ENCODE data around the gene ARHGAP24. TPM values are rescaled to one million over a fixed set of nuclear protein-coding genes. Genes with fewer than 3 reads are reported as not detected.
"Not testable (repeated sequence)": the region's sequence is repeated elsewhere in the genome, so short reads cannot be mapped to it uniquely, and the experiment has no call there.

ARHGAP24 gene
- polyA plus RNA-seq, 2 of the 4 experiments (the other 2 are of a cell fraction): 1.7 to 12.1 TPM

- H3K27ac ChIP-seq: no peak overlapping the region
- ChIA-PET POLR2A (no interaction called here), CTCF (interaction anchor here (0.6 kb wide), 1 partner anchor 98 kb away, joined by 3 read pairs; no protein-coding TSS in a partner anchor)
- H3K9me3 ChIP-seq: no peaks in the 10 kb centered on the region
- TF ChIP-seq CTCF (IDR thresholded peaks at IDR 0.05) (no peak), EP300 (IDR thresholded peaks at IDR 0.05) (no peak), NR3C1 (IDR thresholded peaks at IDR 0.05) (no peak), RAD21 (conservative IDR thresholded peaks at IDR 0.05 in 1 of 2, IDR thresholded peaks at IDR 0.05 in 1 of 2) (no peak), BHLHE40 (IDR thresholded peaks at IDR 0.05; ENCODE audit: low read depth, low read length) (no peak), PHF8 (IDR thresholded peaks at IDR 0.05; ENCODE audit: borderline replicate concordance, low read depth) (no peak), POLR2A (IDR thresholded peaks at IDR 0.05; ENCODE audit: low read length) (no peak), SMC3 (IDR thresholded peaks at IDR 0.05) (no peak), HDAC2 (IDR thresholded peaks at IDR 0.05) (no peak), GATA3 (IDR thresholded peaks at IDR 0.05; ENCODE audit: borderline replicate concordance) (no peak), CEBPB (IDR thresholded peaks at IDR 0.05) (no peak), FOXS1 (CRISPR knock-in tag; IDR thresholded peaks at IDR 0.05) (no peak), ELK1 (IDR thresholded peaks at IDR 0.05; ENCODE audit: low read depth, low read length) (no peak), JUNB (IDR thresholded peaks at IDR 0.05) (no peak)
- H3K4me1 ChIP-seq: peaks cover 7% of the 10 kb centered on the region; the same call in 1 of the 3 replicates
- ATAC-seq (no peak), FAIRE-seq (no peak), DNase-seq (ENCODE audit: low read depth in 1 of 2, low spot score in 1 of 2) (no peak)
- no peak overlapping the region for H3K4me3 ChIP-seq
- WGBS (ENCODE audit: missing lambda C conversion rate): 100% methylated on average over 1 of the region's 1 CpG
- peak overlapping the region; percentile 42 for H3K4me2 ChIP-seq
These were observed 39.2 kb downstream of the ARHGAP24 start for GRCh38 chr4:85514117-85514516.

- no peak for FAIRE-seq
- Histone ChIP-seq H3K9me3 (no peaks in the 10 kb centered on the region), H3K4me3 (no peak overlapping the region), H3K4me2 (peak overlapping the region; percentile 42; the same call in 2 of the 3 replicates), H3K4me1 (peaks cover 7% of the 10 kb centered on the region; the same call in 1 of the 3 replicates), H3K27ac (no peak overlapping the region)
- DNase-seq (ENCODE audit: low read depth in 1 of 2, low spot score in 1 of 2): no peak
- no peak for ATAC-seq
- ChIA-PET POLR2A (no interaction called here), CTCF (interaction anchor here (0.6 kb wide), 1 partner anchor 97 kb away, joined by 3 read pairs; no protein-coding TSS in a partner anchor)
- WGBS (ENCODE audit: missing lambda C conversion rate): 90% methylated on average over 5 of the region's 5 CpGs
- TF ChIP-seq MAZ (IDR thresholded peaks at IDR 0.05; ENCODE audit: borderline replicate concordance, low read depth, low read length) (no peak), GATA3 (IDR thresholded peaks at IDR 0.05; ENCODE audit: borderline replicate concordance) (no peak), PHF8 (IDR thresholded peaks at IDR 0.05; ENCODE audit: borderline replicate concordance, low read depth) (no peak), CBX8 (IDR thresholded peaks at IDR 0.05) (no peak), POLR2AphosphoS2 (conservative IDR thresholded peaks at IDR 0.05; ENCODE audit: low read length) (no peak), CHD2 (IDR thresholded peaks at IDR 0.05; ENCODE audit: low read length, partially characterized antibody) (no peak), ESRRA (IDR thresholded peaks at IDR 0.05; ENCODE audit: borderline replicate concordance, low read length) (no peak), NFE2L2 (conservative IDR thresholded peaks at IDR 0.05; ENCODE audit: low read length) (no peak)
These were observed 39.8 kb downstream of the ARHGAP24 start for GRCh38 chr4:85514783-85515182.

- H3K27ac ChIP-seq: no peak overlapping the region
- 0% methylated on average over 1 of the region's 1 CpG for WGBS (ENCODE audit: missing lambda C conversion rate)
- DNase-seq (ENCODE audit: low read depth in 1 of 2, low spot score in 1 of 2) (no peak), FAIRE-seq (no peak), ATAC-seq (no peak)
- no peaks in the 10 kb centered on the region for H3K9me3 ChIP-seq
- ChIA-PET POLR2A (no interaction called here), CTCF (no interaction called here)
- H3K4me1 ChIP-seq: peaks cover 7% of the 10 kb centered on the region; the same call in 1 of the 3 replicates
- no peak overlapping the region for H3K4me2 ChIP-seq
- TF ChIP-seq BHLHE40 (IDR thresholded peaks at IDR 0.05; ENCODE audit: low read depth, low read length): no peak
- no peak overlapping the region for H3K4me3 ChIP-seq
These were observed 40.8 kb downstream of the ARHGAP24 start for GRCh38 chr4:85515701-85516100.

GRCh38 chr4:85518526-85518925 lies 43.6 kb downstream of the ARHGAP24 start:
- FAIRE-seq; H3K4me3 ChIP-seq; H3K4me2 ChIP-seq; POLR2A ChIA-PET; H3K27ac ChIP-seq; DNase-seq (ENCODE audit: low read depth in 1 of 2, low spot score in 1 of 2); H3K9me3 ChIP-seq; ATAC-seq; H3K4me1 ChIP-seq: not testable (repeated sequence)
- 72% methylated on average over 3 of the region's 3 CpGs for WGBS (ENCODE audit: missing lambda C conversion rate)
- CTCF ChIA-PET: interaction anchor here (1.1 kb wide), 1 partner anchor 44 kb away, joined by 3 read pairs; the partner anchor contains the start of gene ARHGAP24

Data from A549 (cell line).